Measurements from ENCODE around the gene ATG16L1.

DNA sequence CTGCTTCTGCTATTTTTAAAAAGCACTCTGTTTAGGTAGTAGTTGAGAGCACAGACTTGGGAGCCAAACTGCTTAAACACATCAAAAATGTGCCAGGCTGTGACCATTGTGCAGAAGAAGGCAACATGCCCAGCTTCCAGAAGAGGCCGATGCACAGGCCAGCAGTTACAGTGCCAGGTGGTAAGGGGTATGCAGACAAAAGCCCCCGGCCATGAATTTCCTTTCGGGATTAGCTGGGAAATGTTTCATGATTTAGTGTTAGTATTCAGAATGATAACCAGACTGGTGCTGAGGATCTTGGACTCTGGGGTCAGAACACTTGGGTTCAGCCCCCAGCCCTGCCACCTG is 40.0 kb upstream of the ATG16L1 start:
- TF ChIP-seq POLR2A (IDR thresholded peaks at IDR 0.05) = no peak
- TF ChIP-seq, protein P1, sequence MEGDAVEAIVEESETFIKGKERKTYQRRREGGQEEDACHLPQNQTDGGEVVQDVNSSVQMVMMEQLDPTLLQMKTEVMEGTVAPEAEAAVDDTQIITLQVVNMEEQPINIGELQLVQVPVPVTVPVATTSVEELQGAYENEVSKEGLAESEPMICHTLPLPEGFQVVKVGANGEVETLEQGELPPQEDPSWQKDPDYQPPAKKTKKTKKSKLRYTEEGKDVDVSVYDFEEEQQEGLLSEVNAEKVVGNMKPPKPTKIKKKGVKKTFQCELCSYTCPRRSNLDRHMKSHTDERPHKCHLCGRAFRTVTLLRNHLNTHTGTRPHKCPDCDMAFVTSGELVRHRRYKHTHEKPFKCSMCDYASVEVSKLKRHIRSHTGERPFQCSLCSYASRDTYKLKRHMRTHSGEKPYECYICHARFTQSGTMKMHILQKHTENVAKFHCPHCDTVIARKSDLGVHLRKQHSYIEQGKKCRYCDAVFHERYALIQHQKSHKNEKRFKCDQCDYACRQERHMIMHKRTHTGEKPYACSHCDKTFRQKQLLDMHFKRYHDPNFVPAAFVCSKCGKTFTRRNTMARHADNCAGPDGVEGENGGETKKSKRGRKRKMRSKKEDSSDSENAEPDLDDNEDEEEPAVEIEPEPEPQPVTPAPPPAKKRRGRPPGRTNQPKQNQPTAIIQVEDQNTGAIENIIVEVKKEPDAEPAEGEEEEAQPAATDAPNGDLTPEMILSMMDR (IDR thresholded peaks at IDR 0.05) = no peak

All from right lobe of liver (tissue), 4 donors.